DOHH2 (cell line): ENCODE measurements around the gene ANO4.

Experiments
- H3F3A ChIP-seq: fragments of 200-600 bp; sonication (generic), shearing (Covaris generic); 2 replicates; pipeline ENCODE4 v1.6.0; 2016; ENCODE audit warnings: antibody characterized with exemption, mild to moderate bottlenecking; ENCODE audit not compliant: control insufficient read depth, insufficient read depth
- H3K27ac ChIP-seq: fragments of 200-600 bp; sonication (generic); 2 replicates; pipeline ENCODE4 v1.5.1; 2014; ENCODE audit warnings: low read depth, mild to moderate bottlenecking, low read length, moderate library complexity
- H3K27me3 ChIP-seq: fragments of 200-600 bp; sonication (generic); 2 replicates; pipeline ENCODE4 v1.6.1; 2014; ENCODE audit warnings: mild to moderate bottlenecking, low read length, mixed read lengths; ENCODE audit not compliant: control insufficient read depth
- H3K36me3 ChIP-seq: fragments of 200-600 bp; sonication (generic); 2 replicates; pipeline ENCODE4 v1.6.1; 2014; ENCODE audit warnings: mild to moderate bottlenecking, low read length, moderate library complexity, mixed read lengths; ENCODE audit not compliant: control insufficient read depth
- H3K4me1 ChIP-seq: fragments of 200-600 bp; sonication (generic); 2 replicates; pipeline ENCODE4 v1.6.1; 2014; ENCODE audit warnings: mild to moderate bottlenecking, low read length, mixed read lengths; ENCODE audit not compliant: control insufficient read depth
- H3K4me2 ChIP-seq: fragments of 200-600 bp; sonication (generic); 2 replicates; pipeline ENCODE4 v1.6.0; 2014; ENCODE audit warnings: mild to moderate bottlenecking, low read length, moderate library complexity
- H3K4me3 ChIP-seq: fragments of 200-600 bp; sonication (generic); 2 replicates; pipeline ENCODE4 v1.5.1; 2014; ENCODE audit warnings: mild to moderate bottlenecking, low read length, mixed read lengths
- H3K79me2 ChIP-seq: fragments of 200-600 bp; sonication (generic); 2 replicates; pipeline ENCODE4 v1.6.1; 2014; ENCODE audit warnings: mild to moderate bottlenecking, low read length, mixed read lengths; ENCODE audit not compliant: control insufficient read depth
- H3K9me2 ChIP-seq: fragments of 200-600 bp; sonication (generic); replicated peaks from 2 replicates; pipeline ENCODE4 v1.6.1; 2014; ENCODE audit warnings: mild to moderate bottlenecking, low read length, mixed read lengths; ENCODE audit not compliant: control insufficient read depth
- H3K9me3 ChIP-seq: fragments of 200-600 bp; sonication (generic); 2 replicates; pipeline ENCODE4 v1.6.1; 2014; ENCODE audit warnings: antibody characterized with exemption, low read length, mixed read lengths; ENCODE audit not compliant: control insufficient read depth, insufficient read depth
- H4K20me1 ChIP-seq: fragments of 200-600 bp; sonication (generic); 2 replicates; pipeline ENCODE4 v1.6.0; 2014; ENCODE audit warnings: low read depth, mild to moderate bottlenecking, antibody characterized with exemption, low read length, moderate library complexity; ENCODE audit not compliant: control insufficient read depth, insufficient read depth
- CTCF ChIP-seq: fragments of 200-600 bp; sonication (generic); IDR thresholded peaks from one replicate; pipeline ENCODE4 v1.5.1; 2014; ENCODE audit warnings: antibody characterized with exemption, mild to moderate bottlenecking, low read depth, low read length; ENCODE audit not compliant: poor library complexity, severe bottlenecking
- EZH2phosphoT487 ChIP-seq: fragments of 200-600 bp; sonication (generic); IDR thresholded peaks from 2 replicates; pipeline ENCODE4 v1.6.1; 2017; ENCODE audit warnings: borderline replicate concordance, mild to moderate bottlenecking, antibody characterized with exemption, low read length, moderate library complexity, mixed read lengths

Gene ANO4

GRCh38 chr12:101107032-101107763 lies 312.6 kb downstream of the ANO4 start:
- no peaks in the 10 kb centered on the region for H3K9me3 ChIP-seq
- no peaks in the 10 kb centered on the region for H3K79me2 ChIP-seq
- H3K9me2 ChIP-seq, result no peaks in the 10 kb centered on the region
- H3K27me3 ChIP-seq, result no peaks in the 10 kb centered on the region
- H3F3A ChIP-seq, result no peaks in the 10 kb centered on the region
- H3K4me1 ChIP-seq, result no peaks in the 10 kb centered on the region
- H3K36me3 ChIP-seq, result no peaks in the 10 kb centered on the region
- no peak for TF ChIP-seq CTCF
- no peak for TF ChIP-seq EZH2phosphoT487
- no peaks in the 10 kb centered on the region for H4K20me1 ChIP-seq
- H3K27ac ChIP-seq, result no peak overlapping the region
- H3K4me2 ChIP-seq, result no peak overlapping the region
- no peak overlapping the region for H3K4me3 ChIP-seq

GRCh38 chr12:101108130-101108529 lies 313.6 kb downstream of the ANO4 start:
- no peaks in the 10 kb centered on the region for H4K20me1 ChIP-seq
- no peak overlapping the region for H3K4me3 ChIP-seq
- TF ChIP-seq CTCF (no peak), EZH2phosphoT487 (no peak)
- no peaks in the 10 kb centered on the region for H3K79me2 ChIP-seq
- H3F3A ChIP-seq, result no peaks in the 10 kb centered on the region
- H3K4me1 ChIP-seq, result no peaks in the 10 kb centered on the region
- no peak overlapping the region for H3K27ac ChIP-seq
- no peaks in the 10 kb centered on the region for H3K9me2 ChIP-seq
- H3K36me3 ChIP-seq, result no peaks in the 10 kb centered on the region
- H3K9me3 ChIP-seq, result no peaks in the 10 kb centered on the region
- no peak overlapping the region for H3K4me2 ChIP-seq
- H3K27me3 ChIP-seq, result no peaks in the 10 kb centered on the region

- no peak overlapping the region for H3K4me2 ChIP-seq
- H3K9me2 ChIP-seq, result no peaks in the 10 kb centered on the region
- H3K79me2 ChIP-seq, result no peaks in the 10 kb centered on the region
- H3K4me3 ChIP-seq, result no peak overlapping the region
- H3K27me3 ChIP-seq, result no peaks in the 10 kb centered on the region; the same call in 1 of the 2 replicates
- no peaks in the 10 kb centered on the region for H3K9me3 ChIP-seq
- no peaks in the 10 kb centered on the region for H3K36me3 ChIP-seq
- no peak for TF ChIP-seq EZH2phosphoT487
- no peak for TF ChIP-seq CTCF
- no peak overlapping the region for H3K27ac ChIP-seq
- no peaks in the 10 kb centered on the region for H4K20me1 ChIP-seq
- no peaks in the 10 kb centered on the region for H3F3A ChIP-seq
- no peaks in the 10 kb centered on the region for H3K4me1 ChIP-seq
These were observed 316.3 kb downstream of the ANO4 start for GRCh38 chr12:101110866-101111265.
